PC-3 (cell line): Measurements from ENCODE around the gene SLC7A5. TPM values are rescaled to one million over a fixed set of nuclear protein-coding genes. Genes with fewer than 3 reads are reported as not detected.

Source experiments
- ATAC-seq: fragments of 200-7000 bp; cut with Tn5 transposase; 2 replicates; pipeline ENCODE4 v1.9.1; 2020; ENCODE audit warnings: mild to moderate bottlenecking, moderate library complexity
- BruUV-seq: library from RNA; stranded (reverse); fragments of 400-500 nt; replicated peaks from 2 replicates; lab custom pipeline; 2021; lab: Mats Ljungman, UMichigan
- CTCF ChIA-PET: fragments of 300-600 bp; sonication (Branson Sonifier 250); formaldehyde crosslinking; loops from one replicate; lab custom pipeline; 2022; ENCODE audit warnings: antibody characterized with exemption; lab: Charles Lee
- POLR2A ChIA-PET: fragments of 300-600 bp; sonication (Branson Sonifier 250); formaldehyde crosslinking; loops from one replicate; lab custom pipeline; 2022; ENCODE audit warnings: antibody characterized with exemption; ENCODE audit not compliant: unreplicated experiment; lab: Charles Lee
- DNase-seq: peaks from one replicate; pipeline ENCODE4 v3.0.0-alpha.2; 2015
- H2AFZ ChIP-seq: fragments of 300-600 bp; sonication (generic); 2 replicates; pipeline ENCODE4 v1.6.0; 2016; ENCODE audit warnings: antibody characterized with exemption, low read length
- H3F3A ChIP-seq: fragments of 300-600 bp; sonication (generic); one replicate; pipeline ENCODE4 v1.6.0; 2017; ENCODE audit warnings: antibody characterized with exemption, low read length, control low read depth, mild to moderate bottlenecking; ENCODE audit not compliant: unreplicated experiment
- H3K27ac ChIP-seq: fragments of 300-600 bp; sonication (generic); 2 replicates; pipeline ENCODE4 v1.5.1; 2016; ENCODE audit warnings: mild to moderate bottlenecking, low read length
- H3K27me3 ChIP-seq: fragments of 300-600 bp; sonication (generic); 2 replicates; pipeline ENCODE4 v1.6.1; 2016; ENCODE audit warnings: low read length, mixed read lengths
- H3K36me3 ChIP-seq: fragments of 300-600 bp; sonication (generic); 2 replicates; pipeline ENCODE4 v1.6.1; 2016; ENCODE audit warnings: low read depth, mixed run types, low read length, mixed read lengths
- H3K4me1 ChIP-seq: fragments of 300-600 bp; sonication (generic); 2 replicates; pipeline ENCODE4 v1.5.1; 2016; ENCODE audit warnings: low read length; ENCODE audit not compliant: insufficient read depth
- H3K4me2 ChIP-seq: fragments of 300-600 bp; sonication (generic); 2 replicates; pipeline ENCODE4 v1.6.0; 2016; ENCODE audit warnings: low read length
- H3K4me3 ChIP-seq: fragments of 300-600 bp; sonication (generic); 2 replicates; pipeline ENCODE4 v1.5.1; 2016; ENCODE audit warnings: mild to moderate bottlenecking, low read length, mixed read lengths
- H3K79me2 ChIP-seq: fragments of 300-600 bp; sonication (generic); 2 replicates; pipeline ENCODE4 v1.6.1; 2017; ENCODE audit warnings: low read length, mixed read lengths
- H3K9ac ChIP-seq: fragments of 300-600 bp; sonication (generic); 2 replicates; pipeline ENCODE4 v1.6.0; 2016; ENCODE audit warnings: mild to moderate bottlenecking, low read length
- H3K9me2 ChIP-seq: fragments of 300-600 bp; sonication (generic); replicated peaks from 2 replicates; pipeline ENCODE4 v1.6.1; 2016; ENCODE audit warnings: mixed run types, low read length, mixed read lengths
- H3K9me3 ChIP-seq: fragments of 300-600 bp; sonication (generic); 2 replicates; pipeline ENCODE4 v1.6.1; 2016; ENCODE audit warnings: low read length, mixed read lengths
- H4K20me1 ChIP-seq: fragments of 300-600 bp; sonication (generic); 2 replicates; pipeline ENCODE4 v1.6.1; 2016; ENCODE audit warnings: low read length, mixed read lengths
- EZH2 ChIP-seq: fragments of 300-600 bp; sonication (generic); IDR thresholded peaks from one replicate; pipeline ENCODE4 v1.6.1; 2017; ENCODE audit warnings: antibody characterized with exemption, mild to moderate bottlenecking, low read length; ENCODE audit not compliant: unreplicated experiment
- EZH2phosphoT487 ChIP-seq: fragments of 300-600 bp; sonication (generic); IDR thresholded peaks from 2 replicates; pipeline ENCODE4 v1.6.1; 2018; ENCODE audit warnings: mild to moderate bottlenecking, antibody characterized with exemption, low read length, borderline replicate concordance
- intact Hi-C: fragments of 100-400 bp; cut with micrococcal nuclease; formaldehyde crosslinking; loops from 2 replicates; pipeline ENCODE4 v1.9.0; 2023
- total RNA-seq: library from RNA; depleted of rRNA; stranded (reverse); fragments of >200 nt; gene quantifications from 2 replicates; pipeline ENCODE4 v1.2.3, GENCODE V29; 2014
- TF ChIP-seq, protein P1 (sequence below): fragments of 300-600 bp; sonication (generic); conservative IDR thresholded peaks from 2 replicates; pipeline ENCODE4 v1.5.1; 2017; ENCODE audit warnings: antibody characterized with exemption, low read depth, mild to moderate bottlenecking, low read length

SLC7A5 gene
- total RNA-seq, 1 experiment from 2014 or later: 93.2 TPM

DNA sequence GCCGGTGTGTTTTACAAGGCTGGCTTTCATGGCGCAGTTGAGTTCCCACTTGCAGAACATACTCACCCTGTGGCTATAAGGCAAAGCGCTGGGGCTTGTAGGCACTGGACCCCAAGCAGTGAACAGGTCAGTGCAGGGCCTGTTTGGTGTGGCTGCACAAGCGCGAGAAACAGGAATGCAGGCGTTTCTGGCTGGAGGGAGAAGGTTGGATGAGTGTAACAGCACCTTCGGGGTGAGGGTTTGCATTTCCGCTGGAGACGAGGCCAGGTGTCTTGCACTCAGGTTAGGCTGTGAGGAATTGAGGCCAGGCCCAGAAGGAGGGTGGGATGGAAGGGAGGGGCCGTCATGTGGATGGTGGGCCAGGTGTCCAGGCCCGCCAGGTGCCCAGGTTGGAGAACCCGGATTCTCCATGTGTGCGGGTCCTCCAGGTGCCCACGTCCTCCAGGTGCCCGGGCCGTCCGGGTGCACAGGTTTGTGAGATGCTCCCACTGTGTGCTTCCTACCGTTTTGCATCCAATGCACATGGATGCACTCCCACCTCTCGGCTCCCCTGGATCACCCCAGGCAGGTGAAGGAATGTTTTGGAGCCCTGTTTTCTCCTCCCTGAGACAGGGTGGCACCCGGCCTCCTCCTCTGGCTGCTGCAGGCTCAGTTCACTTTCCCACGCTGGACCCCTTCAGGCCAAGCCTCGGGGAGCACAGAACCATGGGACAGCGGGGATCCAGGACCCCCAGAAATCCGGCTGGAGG, 46.0 kb downstream of the SLC7A5 start:
- Histone ChIP-seq H3K4me3 (no peak overlapping the region), H3K27me3 (no peaks in the 10 kb centered on the region), H3K4me1 (no peaks in the 10 kb centered on the region), H2AFZ (no peak overlapping the region), H3K36me3 (no peaks in the 10 kb centered on the region), H3K9ac (no peak overlapping the region), H3K79me2 (no peaks in the 10 kb centered on the region), H4K20me1 (no peaks in the 10 kb centered on the region), H3K4me2 (no peak overlapping the region), H3F3A (no peaks in the 10 kb centered on the region), H3K9me3 (no peaks in the 10 kb centered on the region), H3K9me2 (no peaks in the 10 kb centered on the region), H3K27ac (no peak overlapping the region)
- BruUV-seq: no TSS peak
- TF ChIP-seq EZH2 (no peak), EZH2phosphoT487 (no peak)
- TF ChIP-seq, protein P1, sequence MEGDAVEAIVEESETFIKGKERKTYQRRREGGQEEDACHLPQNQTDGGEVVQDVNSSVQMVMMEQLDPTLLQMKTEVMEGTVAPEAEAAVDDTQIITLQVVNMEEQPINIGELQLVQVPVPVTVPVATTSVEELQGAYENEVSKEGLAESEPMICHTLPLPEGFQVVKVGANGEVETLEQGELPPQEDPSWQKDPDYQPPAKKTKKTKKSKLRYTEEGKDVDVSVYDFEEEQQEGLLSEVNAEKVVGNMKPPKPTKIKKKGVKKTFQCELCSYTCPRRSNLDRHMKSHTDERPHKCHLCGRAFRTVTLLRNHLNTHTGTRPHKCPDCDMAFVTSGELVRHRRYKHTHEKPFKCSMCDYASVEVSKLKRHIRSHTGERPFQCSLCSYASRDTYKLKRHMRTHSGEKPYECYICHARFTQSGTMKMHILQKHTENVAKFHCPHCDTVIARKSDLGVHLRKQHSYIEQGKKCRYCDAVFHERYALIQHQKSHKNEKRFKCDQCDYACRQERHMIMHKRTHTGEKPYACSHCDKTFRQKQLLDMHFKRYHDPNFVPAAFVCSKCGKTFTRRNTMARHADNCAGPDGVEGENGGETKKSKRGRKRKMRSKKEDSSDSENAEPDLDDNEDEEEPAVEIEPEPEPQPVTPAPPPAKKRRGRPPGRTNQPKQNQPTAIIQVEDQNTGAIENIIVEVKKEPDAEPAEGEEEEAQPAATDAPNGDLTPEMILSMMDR: no peak
- DNase-seq (no peak), ATAC-seq (no peak)
- CTCF ChIA-PET: no interaction called here
- intact Hi-C loops: no loop called here
- POLR2A ChIA-PET: no interaction called here

DNA sequence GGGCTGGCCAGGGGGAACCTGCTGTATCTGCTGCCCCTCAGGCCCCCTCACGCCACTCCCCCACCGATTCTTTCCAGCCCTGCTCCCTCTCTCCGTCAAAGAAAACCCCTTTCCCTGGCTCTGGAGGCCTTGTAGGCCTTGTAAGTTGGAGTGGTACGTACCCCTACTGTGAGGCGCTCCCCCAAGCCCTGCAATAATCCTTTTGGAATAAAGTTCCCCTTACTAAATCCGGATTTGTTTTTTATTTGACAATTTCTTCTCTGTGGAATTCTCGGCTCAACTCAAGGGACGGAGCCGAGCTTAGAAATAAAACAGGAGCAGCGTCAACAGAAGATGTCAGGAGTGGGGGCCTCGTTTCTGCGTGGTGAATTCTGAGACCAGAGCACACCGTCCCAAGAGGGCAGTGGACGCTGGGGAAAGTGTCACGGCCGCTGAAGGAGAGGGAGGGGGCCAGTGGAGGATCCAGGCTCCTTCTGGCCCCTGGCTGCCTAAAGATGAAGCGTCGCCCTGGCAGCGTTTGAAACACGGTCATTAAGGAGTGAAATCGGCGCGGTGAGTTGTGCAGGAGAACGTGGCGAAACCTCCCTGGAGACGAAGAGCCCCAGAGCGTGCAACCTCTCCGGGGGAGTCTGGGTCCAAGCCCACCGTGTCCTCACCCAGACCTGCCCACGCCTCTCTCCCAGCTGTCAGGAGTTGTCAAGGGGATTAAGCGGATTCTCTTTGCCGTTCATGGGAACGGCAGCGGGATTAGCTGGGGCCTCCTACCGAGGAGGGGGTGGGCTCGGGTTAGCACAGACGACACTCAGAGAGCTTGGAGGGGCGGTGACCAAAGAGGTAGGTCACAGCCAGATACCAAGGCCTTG, 47.0 kb downstream of the SLC7A5 start:
- Histone ChIP-seq H3F3A (no peaks in the 10 kb centered on the region), H4K20me1 (no peaks in the 10 kb centered on the region), H3K9me3 (no peaks in the 10 kb centered on the region), H3K4me1 (no peaks in the 10 kb centered on the region), H3K4me2 (no peak overlapping the region), H2AFZ (no peak overlapping the region), H3K27me3 (no peaks in the 10 kb centered on the region), H3K4me3 (no peak overlapping the region), H3K27ac (no peak overlapping the region), H3K79me2 (no peaks in the 10 kb centered on the region), H3K36me3 (no peaks in the 10 kb centered on the region), H3K9ac (no peak overlapping the region), H3K9me2 (no peaks in the 10 kb centered on the region)
- POLR2A ChIA-PET: no interaction called here
- CTCF ChIA-PET: no interaction called here
- no peak for DNase-seq
- ATAC-seq: no peak
- no peak for TF ChIP-seq EZH2
- TF ChIP-seq, protein P1: no peak
- intact Hi-C loops: no loop called here
- no TSS peak for BruUV-seq
